HG03460 (cell line): ENCODE data around the gene CCDC190.
"Not testable (repeated sequence)": the region's sequence is repeated elsewhere in the genome, so short reads cannot be mapped to it uniquely, and the experiment has no call there.

ENCODE experiments used
- ATAC-seq: cut with Tn5 transposase; IDR thresholded peaks from one replicate; pipeline ENCODE4 v1.9.1; 2021; ENCODE audit not compliant: unreplicated experiment

CCDC190 gene

GRCh38 chr1:162838863-162839262 lies 22.1 kb downstream of the CCDC190 start:
- no peak for ATAC-seq

GRCh38 chr1:162835157-162835899 lies 25.6 kb downstream of the CCDC190 start:
- ATAC-seq = peak; percentile 93

GRCh38 chr1:162832470-162832869 lies 28.5 kb downstream of the CCDC190 start:
- ATAC-seq = no peak

GRCh38 chr1:162829268-162829667 lies 31.7 kb downstream of the CCDC190 start:
- ATAC-seq = no peak

GRCh38 chr1:162823771-162824525 lies 37.0 kb downstream of the CCDC190 start:
- ATAC-seq = no peak

- ATAC-seq = no peak
These were observed 37.7 kb downstream of the CCDC190 start for GRCh38 chr1:162823231-162823630.

GRCh38 chr1:162822391-162823200 lies 38.4 kb downstream of the CCDC190 start:
- ATAC-seq = no peak

GRCh38 chr1:162818666-162819065 lies 42.3 kb downstream of the CCDC190 start:
- ATAC-seq = not testable (repeated sequence)

GRCh38 chr1:162818136-162818535 lies 42.8 kb downstream of the CCDC190 start:
- ATAC-seq = not testable (repeated sequence)

- ATAC-seq = not testable (repeated sequence)
These were observed 48.6 kb downstream of the CCDC190 start for GRCh38 chr1:162812357-162812756.

- not testable (repeated sequence) for ATAC-seq
These were observed 53.5 kb downstream of the CCDC190 start for GRCh38 chr1:162807503-162807902.
